Activated CD8-positive, alpha-beta memory T cell treated with anti-CD3 and anti-CD28 coated beads, Interleukin-2, amount 50 U/mL, for 24 hours (primary cell): ENCODE measurements around the gene HNRNPL.

Source experiments
- DNase-seq: peaks from one replicate; pipeline ENCODE4 v3.0.0-alpha.2; 2020; ENCODE audit errors: extremely low read depth

Gene HNRNPL

GRCh38 chr19:38845374-38846024 is 4.3 kb downstream of the HNRNPL start:
- DNase-seq: no peak

DNA sequence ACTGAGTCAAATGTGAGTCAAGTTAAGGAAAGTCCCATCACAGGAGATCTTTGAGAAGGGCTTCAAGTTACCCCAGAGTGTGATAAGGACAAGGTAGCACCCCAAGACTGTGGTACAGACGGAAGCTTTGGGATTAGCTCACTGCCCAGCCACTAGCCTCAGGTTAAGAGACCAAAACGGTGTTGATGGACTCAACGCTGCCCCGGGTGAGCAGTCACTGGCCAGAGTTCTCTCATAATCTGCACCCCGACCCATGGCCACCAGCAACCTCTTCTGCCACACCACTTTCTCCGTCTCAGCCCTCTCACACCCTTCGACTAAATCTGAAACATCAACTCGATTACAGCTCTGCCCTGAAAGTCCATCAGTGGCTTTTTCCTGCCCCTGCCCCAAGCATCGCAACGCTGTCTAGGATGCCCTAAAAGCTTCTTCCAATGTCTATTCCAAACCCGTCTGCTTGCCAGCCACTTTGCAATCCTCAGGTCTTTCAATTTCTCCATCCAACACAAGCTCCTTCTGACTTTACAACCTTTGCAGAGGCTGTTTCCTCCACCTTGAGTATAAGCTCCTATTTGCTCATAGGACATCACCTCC is 5.6 kb downstream of the HNRNPL start:
- DNase-seq: no peak

DNA sequence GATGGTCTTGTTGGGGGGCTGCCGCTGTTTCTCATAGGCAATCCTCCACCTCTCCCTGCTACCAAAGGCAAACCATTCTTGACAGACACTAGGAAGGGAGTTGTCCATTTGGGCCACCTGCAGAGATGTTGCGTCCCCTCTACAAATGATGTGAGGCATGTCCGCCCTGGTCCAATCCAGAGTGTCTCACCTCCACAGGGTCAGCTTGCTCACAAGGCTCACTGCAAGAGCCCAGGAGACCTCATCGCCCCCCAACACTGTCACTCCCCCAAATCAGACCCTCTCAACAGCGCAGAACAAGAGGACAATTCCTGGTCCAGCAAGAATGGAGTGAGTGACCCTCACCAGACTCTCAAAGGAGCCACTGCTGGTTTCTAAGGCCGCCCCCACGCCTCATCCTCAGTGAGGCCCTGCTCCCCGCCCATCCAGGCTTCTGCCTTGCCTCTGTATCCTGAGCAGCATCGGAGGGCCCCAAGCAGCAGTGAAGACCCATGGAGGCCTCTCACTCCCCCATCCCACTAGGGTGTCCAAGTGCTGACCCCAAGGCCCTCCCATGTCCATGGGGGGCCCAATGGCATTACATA is 6.5 kb downstream of the HNRNPL start:
- no peak for DNase-seq

DNA sequence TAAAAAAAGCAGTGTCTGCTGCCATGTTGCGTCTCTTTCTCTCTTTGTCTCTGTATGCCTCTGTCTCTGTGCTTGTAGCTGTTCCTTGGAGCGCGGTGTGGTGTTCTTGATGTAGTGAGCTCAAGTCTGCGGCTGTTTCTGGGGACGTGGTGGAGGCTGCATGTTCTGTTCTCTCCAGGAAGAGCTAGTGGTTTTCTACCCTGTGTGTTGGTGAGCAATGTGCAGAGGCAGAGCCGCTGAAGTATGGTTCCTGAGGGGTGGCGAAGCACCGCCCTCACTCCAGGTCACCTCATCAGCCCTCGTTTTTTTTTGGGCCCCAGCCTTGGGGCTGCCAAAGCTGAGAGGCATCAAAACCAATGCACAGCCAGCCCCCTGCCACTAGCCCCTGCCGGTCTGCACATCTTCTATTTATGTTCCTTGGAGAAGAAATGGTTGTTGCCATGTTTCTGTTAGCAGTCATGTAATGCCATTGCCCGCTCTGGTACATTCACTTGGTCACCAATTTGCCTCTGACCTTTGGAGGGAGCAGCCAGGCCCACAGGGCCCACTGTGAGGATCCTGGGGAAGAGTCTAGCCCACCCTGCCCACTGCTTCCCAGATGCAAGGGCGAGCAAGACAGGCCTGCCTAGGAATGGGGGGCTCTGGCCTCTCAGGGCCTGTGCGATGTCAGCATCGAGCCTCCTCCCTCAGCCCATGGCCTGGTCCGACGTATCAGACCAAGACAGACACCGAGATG is 7.2 kb downstream of the HNRNPL start:
- DNase-seq: peak; percentile 26

GRCh38 chr19:38841787-38842438 is 7.9 kb downstream of the HNRNPL start:
- DNase-seq: no peak

DNA sequence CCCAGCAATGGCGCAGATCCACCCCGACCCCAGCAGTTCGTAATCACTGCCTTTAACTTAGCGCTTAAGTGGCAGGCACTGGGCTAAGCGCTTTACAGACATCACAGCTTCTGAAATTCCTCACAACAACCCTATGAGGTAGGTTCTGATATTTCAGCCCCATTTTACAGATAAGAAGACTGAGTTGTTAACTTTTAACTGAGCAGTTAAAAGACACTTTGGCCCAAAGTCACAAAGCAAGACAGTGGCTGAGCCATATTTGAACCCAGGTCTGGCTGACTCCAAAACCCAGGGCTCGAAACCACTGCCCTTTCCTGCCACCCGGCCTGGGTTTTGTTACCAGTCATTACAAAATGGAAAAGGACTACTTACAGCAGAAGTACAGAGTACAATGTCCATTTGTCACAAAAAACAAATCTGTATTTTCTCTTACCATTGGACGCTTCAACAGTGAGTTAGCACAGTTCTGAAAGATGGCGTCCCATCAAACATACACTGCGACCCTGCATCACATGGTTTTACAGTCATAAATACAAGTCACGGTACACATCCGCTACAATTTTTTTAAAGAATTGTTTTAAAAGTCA is 8.5 kb downstream of the HNRNPL start:
- no peak for DNase-seq

- DNase-seq: no peak
These were observed 9.2 kb downstream of the HNRNPL start for GRCh38 chr19:38840583-38840968.

- no peak for DNase-seq
These were observed 9.8 kb downstream of the HNRNPL start for GRCh38 chr19:38839816-38840582.

- DNase-seq: no peak
These were observed 10.6 kb downstream of the HNRNPL start for GRCh38 chr19:38838986-38839761.

DNA sequence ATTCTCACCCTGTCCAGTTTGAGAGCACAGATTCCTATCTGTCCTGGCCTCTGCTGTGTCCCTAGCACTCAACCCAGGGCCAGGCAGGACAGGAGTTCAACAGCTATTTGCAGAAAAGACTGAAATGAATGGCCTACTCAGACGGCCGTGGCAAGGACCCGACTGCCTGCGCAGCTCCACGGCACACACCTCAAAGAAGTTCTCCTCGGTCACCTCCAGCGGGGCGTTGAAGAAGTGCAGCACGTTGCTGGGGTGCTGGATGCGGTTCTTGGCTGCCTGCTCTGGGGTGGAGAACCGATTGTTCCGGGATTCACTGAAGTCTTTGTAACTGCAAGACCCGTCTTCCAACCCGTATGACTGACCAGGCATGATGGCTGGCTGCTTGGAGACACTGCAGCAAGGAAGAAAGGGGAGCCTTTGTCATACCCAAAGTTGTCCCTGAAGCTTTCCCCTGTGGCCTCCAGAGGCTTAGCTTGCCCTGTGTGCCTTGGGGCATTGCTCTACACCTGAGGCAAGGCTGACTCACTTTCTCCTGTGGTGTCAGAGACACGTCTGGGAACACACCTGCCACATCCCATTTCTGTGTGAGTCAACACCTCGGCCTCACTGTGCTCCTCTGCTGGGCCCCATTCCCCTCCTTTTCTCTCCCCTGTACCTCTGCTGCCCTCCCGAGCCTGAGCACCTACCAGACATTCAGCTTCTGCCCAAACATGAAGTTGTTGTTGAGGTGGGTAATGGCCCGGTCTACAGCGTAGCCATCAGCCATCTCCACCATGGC is 11.4 kb downstream of the HNRNPL start:
- peak; percentile 18 for DNase-seq

DNA sequence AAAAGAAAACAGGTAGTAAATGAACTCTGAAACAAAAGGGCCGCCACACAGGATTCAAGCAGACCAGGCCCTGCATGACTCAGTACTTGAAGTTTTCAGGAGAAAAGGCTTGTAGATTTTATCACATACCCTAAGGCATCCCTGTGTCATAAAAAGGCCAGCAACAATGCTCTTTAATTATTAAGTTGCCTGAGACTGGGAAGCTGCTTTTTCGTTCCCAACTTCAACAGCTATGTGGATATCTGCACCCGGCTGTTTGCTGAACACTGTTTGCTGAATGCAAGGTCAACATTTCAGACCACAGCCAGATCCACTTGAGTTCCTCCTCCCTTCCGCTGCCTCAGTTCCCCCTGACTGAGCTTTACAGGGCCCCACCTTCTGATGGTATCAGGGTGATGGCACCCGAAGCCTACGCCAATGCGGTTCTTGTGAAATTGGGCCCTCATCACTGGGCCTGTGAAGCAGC is 12.1 kb downstream of the HNRNPL start:
- no peak for DNase-seq

DNA sequence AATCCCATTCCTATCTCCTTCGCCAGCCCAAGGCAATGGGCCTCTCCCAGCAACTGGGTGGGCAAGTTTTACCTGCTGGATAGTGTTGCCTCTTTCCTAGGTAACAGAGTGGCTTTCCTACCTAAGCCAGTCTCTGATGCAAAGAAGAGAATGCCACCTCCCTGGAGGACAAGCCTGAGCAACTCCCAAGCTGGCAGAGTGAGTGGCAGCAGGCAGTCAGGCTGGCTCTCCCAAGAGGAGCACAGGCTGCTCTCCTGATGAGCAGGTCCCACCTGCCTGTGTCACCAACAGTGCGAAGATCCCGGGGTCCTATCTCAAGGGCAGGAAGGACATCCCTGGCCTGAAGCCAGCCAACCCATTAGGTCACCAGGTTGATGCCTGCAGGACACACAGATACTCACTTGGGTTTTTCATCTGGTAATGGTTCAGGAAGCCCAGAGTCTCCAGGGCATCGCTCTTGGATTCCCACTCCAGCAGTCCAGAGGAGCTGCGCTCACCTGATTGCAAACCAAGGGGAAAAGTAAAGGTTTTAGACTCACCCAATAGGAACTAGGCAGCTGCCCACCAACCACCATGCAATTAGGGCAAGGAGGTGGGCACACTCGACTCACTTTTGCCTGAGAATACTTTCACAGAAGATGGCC is 12.7 kb downstream of the HNRNPL start:
- no peak for DNase-seq

GRCh38 chr19:38836159-38836982 is 13.4 kb downstream of the HNRNPL start:
- DNase-seq: no peak

DNA sequence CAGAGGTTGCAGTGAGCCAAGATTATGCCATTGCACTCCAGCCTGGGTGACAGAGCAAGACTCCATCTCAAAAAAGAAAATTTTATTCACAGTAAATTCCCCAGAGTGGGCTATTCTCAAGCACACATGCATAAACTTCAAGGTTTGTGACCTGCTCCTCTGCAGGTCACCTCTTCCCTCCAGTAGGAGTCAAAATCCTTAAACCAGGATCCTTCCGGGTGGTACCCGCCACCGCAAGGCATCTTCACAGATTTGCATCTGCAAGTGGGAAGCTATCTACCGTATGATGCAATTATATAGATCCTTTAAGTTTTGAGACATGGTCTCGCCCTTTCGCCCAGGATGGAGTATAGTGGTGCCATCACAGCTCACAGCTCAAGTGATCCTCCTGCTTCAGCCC is 15.2 kb downstream of the HNRNPL start:
- no peak for DNase-seq

- DNase-seq: no peak
These were observed 15.7 kb downstream of the HNRNPL start for GRCh38 chr19:38834104-38834490.

DNA sequence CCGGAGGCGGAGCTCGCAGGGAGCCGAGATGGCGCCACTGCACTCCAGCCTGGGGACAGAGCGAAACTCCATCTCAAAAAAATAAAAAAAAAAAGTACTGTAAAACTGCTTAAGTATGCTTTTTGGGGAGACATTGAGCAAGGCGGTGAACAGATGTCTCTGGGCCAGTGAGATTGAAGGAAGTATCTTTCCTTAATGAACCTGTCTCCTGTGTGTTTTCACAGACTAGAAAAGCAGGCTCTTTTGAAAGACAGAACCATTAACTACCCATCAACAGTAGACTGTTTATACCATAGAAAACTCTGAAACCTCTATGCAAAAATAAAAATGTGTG is 16.7 kb downstream of the HNRNPL start:
- DNase-seq: no peak

DNA sequence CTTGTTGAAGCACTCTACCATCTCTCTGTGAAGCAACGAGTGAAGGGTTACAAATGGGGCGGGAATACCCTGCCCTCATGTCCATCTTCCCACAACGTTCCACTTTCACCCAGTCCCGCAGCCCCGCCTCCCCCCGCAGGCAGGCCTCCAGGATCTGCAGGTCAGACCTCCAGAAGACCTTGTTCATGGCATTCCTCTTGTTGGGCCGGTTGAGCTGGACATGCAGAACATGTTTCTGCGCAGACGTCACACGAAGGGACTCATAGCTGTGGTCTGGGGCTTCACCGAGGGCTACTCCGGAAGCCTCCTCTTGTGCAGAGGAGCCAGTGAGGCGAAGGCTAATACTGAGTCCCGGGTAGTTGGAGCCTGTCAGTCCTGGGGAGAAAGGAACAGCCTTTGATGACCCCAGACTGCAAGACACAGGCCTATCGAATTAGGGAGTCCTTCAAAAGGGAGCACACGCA is 18.6 kb downstream of the HNRNPL start:
- DNase-seq: no peak
